Globus pallidus (tissue), 1 donor: ENCODE measurements around the gene PPP1R13B.

Source experiments
- DNase-seq: peaks from one replicate; pipeline ENCODE4 v3.0.0-alpha.2; 2015; ENCODE audit warnings: low spot score

Gene PPP1R13B

GRCh38 chr14:103836976-103837725 is 10.2 kb downstream of the PPP1R13B start:
- no peak for DNase-seq

GRCh38 chr14:103834956-103835355 is 12.4 kb downstream of the PPP1R13B start:
- DNase-seq: no peak

GRCh38 chr14:103833711-103834110 is 13.7 kb downstream of the PPP1R13B start:
- no peak for DNase-seq

GRCh38 chr14:103832046-103832445 is 15.3 kb downstream of the PPP1R13B start:
- no peak for DNase-seq

GRCh38 chr14:103830511-103831270 is 16.7 kb downstream of the PPP1R13B start:
- no peak for DNase-seq

- DNase-seq: no peak
Measured at GRCh38 chr14:103828315-103828967, 18.9 kb downstream of the PPP1R13B start.

GRCh38 chr14:103825101-103825500 is 22.3 kb downstream of the PPP1R13B start:
- no peak for DNase-seq

- no peak for DNase-seq
Measured at GRCh38 chr14:103820908-103821307, 26.5 kb downstream of the PPP1R13B start.

- DNase-seq: no peak
Measured at GRCh38 chr14:103820382-103820781, 27.0 kb downstream of the PPP1R13B start.

- no peak for DNase-seq
Measured at GRCh38 chr14:103819503-103820307, 27.7 kb downstream of the PPP1R13B start.

GRCh38 chr14:103818870-103819269 is 28.5 kb downstream of the PPP1R13B start:
- DNase-seq: no peak

GRCh38 chr14:103818422-103818821 is 29.0 kb downstream of the PPP1R13B start:
- DNase-seq: no peak

- DNase-seq: no peak
Measured at GRCh38 chr14:103817595-103817994, 29.8 kb downstream of the PPP1R13B start.

GRCh38 chr14:103816991-103817390 is 30.4 kb downstream of the PPP1R13B start:
- DNase-seq: no peak

GRCh38 chr14:103815253-103815652 is 32.1 kb downstream of the PPP1R13B start:
- DNase-seq: no peak

GRCh38 chr14:103811189-103811588 is 36.2 kb downstream of the PPP1R13B start:
- DNase-seq: no peak

- DNase-seq: peak; percentile 63
Measured at GRCh38 chr14:103808403-103809001, 38.9 kb downstream of the PPP1R13B start.

GRCh38 chr14:103806805-103807204 is 40.6 kb downstream of the PPP1R13B start:
- DNase-seq: no peak

GRCh38 chr14:103805708-103806107 is 41.7 kb downstream of the PPP1R13B start:
- DNase-seq: no peak

GRCh38 chr14:103803661-103804060 is 43.7 kb downstream of the PPP1R13B start:
- DNase-seq: no peak

- DNase-seq: no peak
Measured at GRCh38 chr14:103802356-103802755, 45.0 kb downstream of the PPP1R13B start.

- DNase-seq: no peak
Measured at GRCh38 chr14:103801459-103801858, 45.9 kb downstream of the PPP1R13B start.
